Measurements from ENCODE around the gene CCDC150.

The CCDC150 gene

GRCh38 chr2:196592911-196593881, 46.3 kb upstream of the CCDC150 start, which contains the start of gene HECW2:
TSS of gene HECW2 (minus strand) at chr2:196593554.
- peaks cover 6 to 7% of the 10 kb centered on the region in 2 experiments for H3K4me1 ChIP-seq (ENCODE audit: control insufficient read depth in 1 of 2, insufficient read depth in 1 of 2, low read depth in 1 of 2, low read length in 1 of 2)
- TF ChIP-seq, protein P1, sequence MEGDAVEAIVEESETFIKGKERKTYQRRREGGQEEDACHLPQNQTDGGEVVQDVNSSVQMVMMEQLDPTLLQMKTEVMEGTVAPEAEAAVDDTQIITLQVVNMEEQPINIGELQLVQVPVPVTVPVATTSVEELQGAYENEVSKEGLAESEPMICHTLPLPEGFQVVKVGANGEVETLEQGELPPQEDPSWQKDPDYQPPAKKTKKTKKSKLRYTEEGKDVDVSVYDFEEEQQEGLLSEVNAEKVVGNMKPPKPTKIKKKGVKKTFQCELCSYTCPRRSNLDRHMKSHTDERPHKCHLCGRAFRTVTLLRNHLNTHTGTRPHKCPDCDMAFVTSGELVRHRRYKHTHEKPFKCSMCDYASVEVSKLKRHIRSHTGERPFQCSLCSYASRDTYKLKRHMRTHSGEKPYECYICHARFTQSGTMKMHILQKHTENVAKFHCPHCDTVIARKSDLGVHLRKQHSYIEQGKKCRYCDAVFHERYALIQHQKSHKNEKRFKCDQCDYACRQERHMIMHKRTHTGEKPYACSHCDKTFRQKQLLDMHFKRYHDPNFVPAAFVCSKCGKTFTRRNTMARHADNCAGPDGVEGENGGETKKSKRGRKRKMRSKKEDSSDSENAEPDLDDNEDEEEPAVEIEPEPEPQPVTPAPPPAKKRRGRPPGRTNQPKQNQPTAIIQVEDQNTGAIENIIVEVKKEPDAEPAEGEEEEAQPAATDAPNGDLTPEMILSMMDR (IDR thresholded peaks at IDR 0.05) = no peak
- no peaks in the 10 kb centered on the region for H3K9me3 ChIP-seq
- no peaks in the 10 kb centered on the region for H3K36me3 ChIP-seq
- H3K4me3 ChIP-seq (ENCODE audit: low read depth in 1 of 2, low read length in 1 of 2) = peak within 1 kb of the TSS in 1 of 2 experiments; percentile 14
- H3K27ac ChIP-seq = no peak within 1 kb of the TSS
- H3K27me3 ChIP-seq = peaks cover 91% of the 10 kb centered on the region

DNA sequence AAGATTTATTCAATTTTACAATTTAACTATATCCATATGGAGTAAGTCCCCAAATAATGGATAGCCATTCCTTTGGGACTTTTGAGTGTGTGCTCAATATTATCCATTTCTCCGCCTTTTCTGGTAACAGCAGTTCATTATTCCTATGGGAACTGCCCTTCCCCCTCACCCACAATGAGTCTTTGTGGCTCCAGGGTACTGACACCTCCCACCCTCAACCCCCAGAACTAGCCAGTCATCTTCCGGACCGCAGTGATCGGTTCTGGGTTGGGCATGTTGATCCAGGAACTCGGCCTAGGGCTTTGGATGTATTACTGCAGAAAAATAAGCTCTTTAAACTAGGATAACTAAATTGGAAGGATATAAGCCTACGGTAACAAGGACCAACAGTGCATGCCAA, 45.4 kb upstream of the CCDC150 start:
- Histone ChIP-seq H3K27me3 (peaks cover 89% of the 10 kb centered on the region), H3K36me3 (no peaks in the 10 kb centered on the region)

DNA sequence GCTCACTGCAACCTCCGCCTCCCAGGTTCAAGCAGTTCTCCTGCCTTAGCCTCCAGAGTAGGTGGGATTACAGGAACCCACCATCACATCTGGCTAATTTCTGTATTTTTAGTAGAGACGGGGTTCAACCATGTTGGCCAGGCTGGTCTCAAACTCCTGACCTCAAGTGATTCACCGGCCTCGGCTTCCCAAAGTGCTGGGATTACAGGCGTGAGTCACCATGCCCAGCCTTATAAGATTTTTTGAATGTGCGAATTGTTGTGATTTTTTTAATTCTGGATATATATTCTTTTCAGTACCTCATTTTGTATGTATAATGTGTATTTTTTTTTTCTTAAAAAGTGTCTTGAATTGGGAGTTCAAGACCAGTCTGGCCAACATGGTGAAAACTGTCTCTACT, 42.0 kb upstream of the CCDC150 start:
- Histone ChIP-seq H3K4me1 (ENCODE audit: control insufficient read depth in 1 of 2, insufficient read depth in 1 of 2, low read depth in 1 of 2, low read length in 1 of 2) (peaks cover 6 to 7% of the 10 kb centered on the region in 2 experiments), H3K36me3 (no peaks in the 10 kb centered on the region), H3K27ac (no peak overlapping the region), H3K4me3 (ENCODE audit: low read depth in 1 of 2, low read length in 1 of 2) (no peak overlapping the region), H3K9me3 (no peaks in the 10 kb centered on the region), H3K27me3 (peaks cover 82% of the 10 kb centered on the region)
- TF ChIP-seq, protein P1 (IDR thresholded peaks at IDR 0.05) = no peak

More for the DNA sequence above, 45.4 kb upstream of the CCDC150 start:
- Histone ChIP-seq H3K27ac (no peak overlapping the region), H3K4me3 (ENCODE audit: low read depth in 1 of 2, low read length in 1 of 2) (no peak overlapping the region), H3K9me3 (no peaks in the 10 kb centered on the region), H3K4me1 (ENCODE audit: control insufficient read depth in 1 of 2, insufficient read depth in 1 of 2, low read depth in 1 of 2, low read length in 1 of 2) (peaks cover 6 to 7% of the 10 kb centered on the region in 2 experiments)
- TF ChIP-seq, protein P1 (IDR thresholded peaks at IDR 0.05) = no peak

GRCh38 chr2:196598412-196598811, 41.1 kb upstream of the CCDC150 start:
- Histone ChIP-seq H3K4me3 (ENCODE audit: low read depth in 1 of 2, low read length in 1 of 2) (no peak overlapping the region), H3K4me1 (ENCODE audit: control insufficient read depth in 1 of 2, insufficient read depth in 1 of 2, low read depth in 1 of 2, low read length in 1 of 2) (peaks cover 4 to 5% of the 10 kb centered on the region in 2 experiments), H3K27ac (no peak overlapping the region), H3K36me3 (no peaks in the 10 kb centered on the region), H3K9me3 (no peaks in the 10 kb centered on the region), H3K27me3 (peaks cover 73% of the 10 kb centered on the region)
- TF ChIP-seq, protein P1 (IDR thresholded peaks at IDR 0.05) = no peak

DNA sequence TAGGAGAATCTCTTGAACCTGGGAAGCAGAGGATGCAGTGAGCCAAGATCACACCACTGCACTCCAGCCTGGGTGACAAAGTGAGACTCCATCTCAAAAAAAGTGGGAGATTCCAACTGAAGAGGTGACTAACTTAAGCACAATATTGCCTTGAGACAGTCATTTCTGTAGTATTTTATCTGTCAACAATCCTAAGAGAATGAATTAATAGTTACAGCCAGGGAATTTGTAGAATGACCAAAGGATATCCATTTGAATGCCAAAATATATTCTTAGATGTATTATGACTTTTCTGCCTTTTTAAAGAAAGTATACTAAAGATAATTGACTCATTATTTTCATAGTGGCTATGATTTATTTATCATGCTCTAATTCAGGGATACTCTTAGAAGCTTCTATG, 40.7 kb upstream of the CCDC150 start:
- H3K9me3 ChIP-seq = no peaks in the 10 kb centered on the region
- no peak overlapping the region for H3K27ac ChIP-seq
- TF ChIP-seq, protein P1 (IDR thresholded peaks at IDR 0.05) = no peak
- peaks cover 69% of the 10 kb centered on the region for H3K27me3 ChIP-seq
- no peaks in the 10 kb centered on the region for H3K36me3 ChIP-seq
- H3K4me1 ChIP-seq (ENCODE audit: control insufficient read depth in 1 of 2, insufficient read depth in 1 of 2, low read depth in 1 of 2, low read length in 1 of 2) = peaks cover under 1% of the 10 kb centered on the region in 2 experiments
- H3K4me3 ChIP-seq (ENCODE audit: low read depth in 1 of 2, low read length in 1 of 2) = no peak overlapping the region

Measured in neutrophil (primary cell).